ENCODE results near the gene ELK3.

DNA sequence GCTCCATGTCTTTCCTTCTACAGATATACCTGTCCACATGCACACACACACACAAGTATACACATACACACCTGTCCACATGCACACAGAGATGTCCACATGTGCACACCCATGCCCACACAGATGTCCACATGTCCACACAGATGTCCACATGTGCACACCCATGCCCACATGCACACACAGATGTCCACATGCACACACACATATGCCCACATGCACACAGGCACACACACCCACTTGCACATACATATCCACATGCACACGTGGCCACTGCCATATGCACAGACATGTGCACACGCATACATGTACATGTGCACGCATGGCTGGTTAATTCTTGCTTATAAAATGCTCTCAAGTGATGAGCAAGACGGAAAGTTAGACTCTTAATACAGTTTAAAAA is 32.2 kb downstream of the ELK3 start:
- TF ChIP-seq, protein P1, sequence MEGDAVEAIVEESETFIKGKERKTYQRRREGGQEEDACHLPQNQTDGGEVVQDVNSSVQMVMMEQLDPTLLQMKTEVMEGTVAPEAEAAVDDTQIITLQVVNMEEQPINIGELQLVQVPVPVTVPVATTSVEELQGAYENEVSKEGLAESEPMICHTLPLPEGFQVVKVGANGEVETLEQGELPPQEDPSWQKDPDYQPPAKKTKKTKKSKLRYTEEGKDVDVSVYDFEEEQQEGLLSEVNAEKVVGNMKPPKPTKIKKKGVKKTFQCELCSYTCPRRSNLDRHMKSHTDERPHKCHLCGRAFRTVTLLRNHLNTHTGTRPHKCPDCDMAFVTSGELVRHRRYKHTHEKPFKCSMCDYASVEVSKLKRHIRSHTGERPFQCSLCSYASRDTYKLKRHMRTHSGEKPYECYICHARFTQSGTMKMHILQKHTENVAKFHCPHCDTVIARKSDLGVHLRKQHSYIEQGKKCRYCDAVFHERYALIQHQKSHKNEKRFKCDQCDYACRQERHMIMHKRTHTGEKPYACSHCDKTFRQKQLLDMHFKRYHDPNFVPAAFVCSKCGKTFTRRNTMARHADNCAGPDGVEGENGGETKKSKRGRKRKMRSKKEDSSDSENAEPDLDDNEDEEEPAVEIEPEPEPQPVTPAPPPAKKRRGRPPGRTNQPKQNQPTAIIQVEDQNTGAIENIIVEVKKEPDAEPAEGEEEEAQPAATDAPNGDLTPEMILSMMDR (conservative IDR thresholded peaks at IDR 0.05 in 1 of 2, IDR thresholded peaks at IDR 0.05 in 1 of 2; ENCODE audit: extremely low read depth in 1 of 2, insufficient read depth in 1 of 2, low read depth in 1 of 2, low read length in 2 of 2), result no peak
- TF ChIP-seq EZH2 (IDR thresholded peaks at IDR 0.05; ENCODE audit: borderline replicate concordance, low read length), result no peak

All from mammary epithelial cell (primary cell).